ENCODE data around the gene ADAMTS9.

Gene ADAMTS9

GRCh38 chr3:64625381-64625780 lies 62.4 kb downstream of the ADAMTS9 start:
- Histone ChIP-seq H4K20me1 (ENCODE audit: insufficient read depth, low read length, poor library complexity, severe bottlenecking) (no peaks in the 10 kb centered on the region), H3F3A (ENCODE audit: low read depth) (no peaks in the 10 kb centered on the region), H3K4me1 (ENCODE audit: insufficient read depth, low read length, poor library complexity, severe bottlenecking) (no peaks in the 10 kb centered on the region), H3K4me3 (ENCODE audit: low read length, poor library complexity, severe bottlenecking) (no peak overlapping the region), H3K9me2 (replicated peaks; ENCODE audit: low read depth, low read length) (no peaks in the 10 kb centered on the region), H3K36me3 (ENCODE audit: insufficient read depth, low read length) (no peaks in the 10 kb centered on the region), H3K4me2 (ENCODE audit: low read depth, low read length, poor library complexity, severe bottlenecking) (no peak overlapping the region), H3K79me2 (ENCODE audit: insufficient read depth, low read length) (no peaks in the 10 kb centered on the region), H2AFZ (ENCODE audit: low read length) (no peak overlapping the region), H3K9me3 (ENCODE audit: insufficient read depth, low read depth, low read length) (no peaks in the 10 kb centered on the region), H3K9ac (ENCODE audit: low read depth, low read length, poor library complexity, severe bottlenecking) (no peak overlapping the region), H3K27me3 (ENCODE audit: insufficient read depth, low read length, poor library complexity, severe bottlenecking) (no peaks in the 10 kb centered on the region)
- TF ChIP-seq EZH2phosphoT487 (IDR thresholded peaks at IDR 0.05; ENCODE audit: borderline replicate concordance): no peak
- no peak for TF ChIP-seq CTCF (conservative IDR thresholded peaks at IDR 0.05; ENCODE audit: low read length)

- H3K36me3 ChIP-seq (ENCODE audit: insufficient read depth, low read length): no peaks in the 10 kb centered on the region
- H3F3A ChIP-seq (ENCODE audit: low read depth): no peaks in the 10 kb centered on the region
- no peak overlapping the region for H3K9ac ChIP-seq (ENCODE audit: low read depth, low read length, poor library complexity, severe bottlenecking)
- H3K9me2 ChIP-seq (replicated peaks; ENCODE audit: low read depth, low read length): no peaks in the 10 kb centered on the region
- H3K4me3 ChIP-seq (ENCODE audit: low read length, poor library complexity, severe bottlenecking): no peak overlapping the region
- no peaks in the 10 kb centered on the region for H4K20me1 ChIP-seq (ENCODE audit: insufficient read depth, low read length, poor library complexity, severe bottlenecking)
- TF ChIP-seq EZH2phosphoT487 (IDR thresholded peaks at IDR 0.05; ENCODE audit: borderline replicate concordance) (no peak), CTCF (conservative IDR thresholded peaks at IDR 0.05; ENCODE audit: low read length) (no peak)
- H3K9me3 ChIP-seq (ENCODE audit: insufficient read depth, low read depth, low read length): no peaks in the 10 kb centered on the region
- H2AFZ ChIP-seq (ENCODE audit: low read length): no peak overlapping the region
- H3K79me2 ChIP-seq (ENCODE audit: insufficient read depth, low read length): no peaks in the 10 kb centered on the region
- no peaks in the 10 kb centered on the region for H3K4me1 ChIP-seq (ENCODE audit: insufficient read depth, low read length, poor library complexity, severe bottlenecking)
- H3K27me3 ChIP-seq (ENCODE audit: insufficient read depth, low read length, poor library complexity, severe bottlenecking): no peaks in the 10 kb centered on the region
- H3K4me2 ChIP-seq (ENCODE audit: low read depth, low read length, poor library complexity, severe bottlenecking): no peak overlapping the region
Observed at GRCh38 chr3:64623125-64623524, 64.7 kb downstream of the ADAMTS9 start.

GRCh38 chr3:64621726-64622395 lies 65.9 kb downstream of the ADAMTS9 start:
- H3K9me3 ChIP-seq (ENCODE audit: insufficient read depth, low read depth, low read length): no peaks in the 10 kb centered on the region
- no peak for TF ChIP-seq CTCF (conservative IDR thresholded peaks at IDR 0.05; ENCODE audit: low read length)
- TF ChIP-seq EZH2phosphoT487 (IDR thresholded peaks at IDR 0.05; ENCODE audit: borderline replicate concordance): no peak
- no peaks in the 10 kb centered on the region for H3K9me2 ChIP-seq (replicated peaks; ENCODE audit: low read depth, low read length)
- no peak overlapping the region for H3K9ac ChIP-seq (ENCODE audit: low read depth, low read length, poor library complexity, severe bottlenecking)
- H3K4me2 ChIP-seq (ENCODE audit: low read depth, low read length, poor library complexity, severe bottlenecking): no peak overlapping the region
- no peaks in the 10 kb centered on the region for H3K79me2 ChIP-seq (ENCODE audit: insufficient read depth, low read length)
- H3K4me1 ChIP-seq (ENCODE audit: insufficient read depth, low read length, poor library complexity, severe bottlenecking): no peaks in the 10 kb centered on the region
- no peak overlapping the region for H3K4me3 ChIP-seq (ENCODE audit: low read length, poor library complexity, severe bottlenecking)
- no peaks in the 10 kb centered on the region for H3K27me3 ChIP-seq (ENCODE audit: insufficient read depth, low read length, poor library complexity, severe bottlenecking)
- no peaks in the 10 kb centered on the region for H3F3A ChIP-seq (ENCODE audit: low read depth)
- no peak overlapping the region for H2AFZ ChIP-seq (ENCODE audit: low read length)
- no peaks in the 10 kb centered on the region for H4K20me1 ChIP-seq (ENCODE audit: insufficient read depth, low read length, poor library complexity, severe bottlenecking)
- H3K36me3 ChIP-seq (ENCODE audit: insufficient read depth, low read length): no peaks in the 10 kb centered on the region

Measured in Loucy (cell line).